H7 (cell line): ENCODE measurements around the gene PRKCQ. TPM values are rescaled to one million over a fixed set of nuclear protein-coding genes. Genes with fewer than 3 reads are reported as not detected.

Experiments
- DNase-seq: peaks from one replicate; pipeline ENCODE4 v3.0.0; 2012
- H3K27me3 ChIP-seq: 2 replicates; pipeline ENCODE4 v1.6.0; 2011; ENCODE audit warnings: mild to moderate bottlenecking, low read length; ENCODE audit not compliant: control insufficient read depth, insufficient read depth
- H3K36me3 ChIP-seq: replicated peaks from 2 replicates; pipeline ENCODE4 v1.5.1; 2011; ENCODE audit warnings: low read length; ENCODE audit not compliant: control insufficient read depth, insufficient read depth
- H3K4me3 ChIP-seq: 2 replicates; pipeline ENCODE4 v1.5.1; 2011; ENCODE audit warnings: low read depth, mild to moderate bottlenecking, control low read depth, low read length, moderate library complexity; ENCODE audit not compliant: insufficient read depth
- total RNA-seq: library from RNA; depleted of rRNA; stranded (reverse); fragments of >200 nt; shearing (Covaris generic); gene quantifications from 2 replicates; pipeline ENCODE4 v1.2.3, GENCODE V29; 2014

PRKCQ gene
- total RNA-seq, 1 experiment from 2014 or later = 12.7 TPM

- no peak overlapping the region for H3K4me3 ChIP-seq
- no peak for DNase-seq
- H3K36me3 ChIP-seq = no peaks in the 10 kb centered on the region
- no peaks in the 10 kb centered on the region; the same call in 1 of the 2 replicates for H3K27me3 ChIP-seq
These were observed 174.4 kb downstream of the PRKCQ start for GRCh38 chr10:6405713-6406112.

GRCh38 chr10:6404127-6405072, 175.7 kb downstream of the PRKCQ start:
- Histone ChIP-seq H3K27me3 (no peaks in the 10 kb centered on the region; the same call in 1 of the 2 replicates), H3K36me3 (no peaks in the 10 kb centered on the region), H3K4me3 (no peak overlapping the region)
- no peak for DNase-seq

GRCh38 chr10:6402960-6403359, 177.1 kb downstream of the PRKCQ start:
- Histone ChIP-seq H3K27me3 (no peaks in the 10 kb centered on the region; the same call in 1 of the 2 replicates), H3K36me3 (no peaks in the 10 kb centered on the region), H3K4me3 (no peak overlapping the region)
- no peak for DNase-seq

- no peaks in the 10 kb centered on the region; the same call in 1 of the 2 replicates for H3K27me3 ChIP-seq
- H3K36me3 ChIP-seq = no peaks in the 10 kb centered on the region
- no peak for DNase-seq
- H3K4me3 ChIP-seq = no peak overlapping the region
These were observed 177.7 kb downstream of the PRKCQ start for GRCh38 chr10:6402349-6402709.

- H3K4me3 ChIP-seq = no peak overlapping the region
- no peaks in the 10 kb centered on the region for H3K36me3 ChIP-seq
- peak; percentile 80 for DNase-seq
- no peaks in the 10 kb centered on the region; the same call in 1 of the 2 replicates for H3K27me3 ChIP-seq
These were observed 178.3 kb downstream of the PRKCQ start for GRCh38 chr10:6401558-6402348.

GRCh38 chr10:6400821-6401465, 179.1 kb downstream of the PRKCQ start:
- H3K4me3 ChIP-seq = no peak overlapping the region
- no peaks in the 10 kb centered on the region for H3K36me3 ChIP-seq
- DNase-seq = no peak
- H3K27me3 ChIP-seq = no peaks in the 10 kb centered on the region; the same call in 1 of the 2 replicates

GRCh38 chr10:6400331-6400730, 179.7 kb downstream of the PRKCQ start:
- DNase-seq = no peak
- Histone ChIP-seq H3K4me3 (no peak overlapping the region), H3K27me3 (no peaks in the 10 kb centered on the region), H3K36me3 (no peaks in the 10 kb centered on the region)

GRCh38 chr10:6399879-6400278, 180.2 kb downstream of the PRKCQ start:
- no peak for DNase-seq
- no peak overlapping the region for H3K4me3 ChIP-seq
- H3K27me3 ChIP-seq = no peaks in the 10 kb centered on the region
- H3K36me3 ChIP-seq = no peaks in the 10 kb centered on the region

- no peak overlapping the region for H3K4me3 ChIP-seq
- no peaks in the 10 kb centered on the region for H3K36me3 ChIP-seq
- H3K27me3 ChIP-seq = no peaks in the 10 kb centered on the region
- no peak for DNase-seq
These were observed 180.8 kb downstream of the PRKCQ start for GRCh38 chr10:6399231-6399741.

GRCh38 chr10:6398399-6398798, 181.7 kb downstream of the PRKCQ start:
- DNase-seq = no peak
- no peak overlapping the region for H3K4me3 ChIP-seq
- H3K27me3 ChIP-seq = no peaks in the 10 kb centered on the region
- no peaks in the 10 kb centered on the region for H3K36me3 ChIP-seq

GRCh38 chr10:6396652-6397051, 183.4 kb downstream of the PRKCQ start:
- no peak for DNase-seq
- Histone ChIP-seq H3K27me3 (no peaks in the 10 kb centered on the region), H3K4me3 (no peak overlapping the region), H3K36me3 (no peaks in the 10 kb centered on the region)

GRCh38 chr10:6396226-6396625, 183.8 kb downstream of the PRKCQ start:
- Histone ChIP-seq H3K36me3 (no peaks in the 10 kb centered on the region), H3K4me3 (no peak overlapping the region), H3K27me3 (no peaks in the 10 kb centered on the region)
- no peak for DNase-seq

- H3K36me3 ChIP-seq = no peaks in the 10 kb centered on the region
- H3K27me3 ChIP-seq = no peaks in the 10 kb centered on the region
- no peak for DNase-seq
- H3K4me3 ChIP-seq = no peak overlapping the region
These were observed 184.5 kb downstream of the PRKCQ start for GRCh38 chr10:6395606-6396005.

GRCh38 chr10:6394084-6394483, 186.0 kb downstream of the PRKCQ start:
- no peaks in the 10 kb centered on the region for H3K36me3 ChIP-seq
- H3K27me3 ChIP-seq = no peaks in the 10 kb centered on the region
- DNase-seq = no peak
- H3K4me3 ChIP-seq = no peak overlapping the region
